D721Med (cell line): ENCODE data around the gene HSP90AB1.

Experiments
- DNase-seq: peaks from one replicate; pipeline ENCODE4 v3.0.0; 2011; ENCODE audit warnings: low spot score; ENCODE audit not compliant: insufficient read length
- FAIRE-seq: peaks from 2 replicates; lab custom pipeline; 2011; peaks lifted over from hg19 to GRCh38; lab: Jason Lieb, UNC
- CTCF ChIP-seq: IDR thresholded peaks from 2 replicates; pipeline ENCODE4 v1.5.1; 2012; ENCODE audit warnings: mild to moderate bottlenecking, control low read depth; ENCODE audit not compliant: insufficient read depth; ENCODE audit errors: missing control alignments

HSP90AB1 gene

GRCh38 chr6:44298864-44299263 is 52.0 kb downstream of the HSP90AB1 start:
- TF ChIP-seq CTCF = no peak
- DNase-seq (no peak), FAIRE-seq (no peak)

GRCh38 chr6:44300292-44300823 is 53.5 kb downstream of the HSP90AB1 start:
- FAIRE-seq = no peak
- TF ChIP-seq CTCF = no peak
- DNase-seq = no peak

- no peak for DNase-seq
- no peak for TF ChIP-seq CTCF
- FAIRE-seq = no peak
Observed at GRCh38 chr6:44301106-44301505, 54.2 kb downstream of the HSP90AB1 start.

GRCh38 chr6:44301782-44302564 is 55.1 kb downstream of the HSP90AB1 start:
- no peak for TF ChIP-seq CTCF
- no peak for DNase-seq

GRCh38 chr6:44302856-44303255 is 56.0 kb downstream of the HSP90AB1 start:
- no peak for TF ChIP-seq CTCF
- FAIRE-seq = no peak
- no peak for DNase-seq

More at GRCh38 chr6:44301782-44302564, 55.1 kb downstream of the HSP90AB1 start:
- no peak for FAIRE-seq
